Measurements from ENCODE around the gene RAP1GAP.

RAP1GAP gene

DNA sequence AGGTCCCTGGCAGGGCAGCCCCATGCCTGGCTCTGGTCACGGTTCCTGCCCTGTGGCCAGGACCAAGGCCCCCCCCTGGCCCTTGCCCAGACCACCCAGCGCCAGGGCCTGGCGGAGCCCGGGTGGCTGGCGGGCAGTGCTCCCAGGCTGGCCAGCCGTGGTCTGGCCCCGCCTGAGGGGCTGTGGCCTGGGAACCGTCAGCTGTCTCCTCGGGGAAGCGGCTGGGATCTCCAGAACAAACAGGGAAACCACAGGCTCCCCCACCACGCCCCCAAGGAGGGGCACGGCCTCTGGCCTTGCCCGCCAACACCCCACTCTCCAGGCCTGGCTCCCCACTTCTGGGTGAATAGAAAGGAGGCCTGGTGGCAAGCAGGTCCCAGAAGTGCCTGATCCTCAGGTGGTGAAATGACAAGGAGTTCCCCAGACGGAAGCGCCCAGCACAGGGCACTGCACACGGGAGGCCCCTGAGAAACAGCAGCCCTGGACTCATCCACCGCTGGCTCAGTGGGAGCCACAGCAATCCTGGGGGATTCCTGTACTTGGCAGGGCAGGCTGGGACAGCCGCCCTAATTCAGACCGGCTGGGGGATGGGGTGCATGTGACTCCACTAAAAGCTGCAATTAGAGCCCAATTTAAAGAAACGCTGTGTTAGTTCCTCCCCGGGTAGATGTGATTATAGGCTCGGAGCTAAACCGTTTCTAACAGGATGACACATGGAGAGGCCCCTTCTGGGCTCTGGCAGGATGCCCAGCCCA lies 78.9 kb downstream of the RAP1GAP start:
- DNase-seq (ENCODE audit: low read depth) = no peak

DNA sequence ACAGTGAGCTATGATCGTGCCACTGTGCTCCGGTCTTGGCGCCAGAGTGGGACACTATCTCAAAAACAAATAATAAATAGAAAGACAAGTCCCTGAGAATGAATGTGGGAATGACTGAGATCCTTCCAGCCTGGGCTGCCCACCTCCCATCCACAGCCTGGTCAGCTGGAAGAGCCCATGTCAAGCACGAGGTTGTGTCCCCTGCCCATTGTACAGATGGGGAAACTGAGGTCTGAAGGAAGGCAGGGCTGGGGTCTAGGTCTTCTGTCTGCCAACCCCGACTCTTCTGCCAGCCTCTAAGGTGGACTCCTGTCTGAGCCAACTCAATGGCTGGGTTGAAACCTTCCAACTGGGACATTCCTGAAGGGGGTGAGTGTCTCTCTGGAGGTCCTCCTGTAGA lies 79.5 kb downstream of the RAP1GAP start:
- DNase-seq (ENCODE audit: low read depth) = no peak

DNA sequence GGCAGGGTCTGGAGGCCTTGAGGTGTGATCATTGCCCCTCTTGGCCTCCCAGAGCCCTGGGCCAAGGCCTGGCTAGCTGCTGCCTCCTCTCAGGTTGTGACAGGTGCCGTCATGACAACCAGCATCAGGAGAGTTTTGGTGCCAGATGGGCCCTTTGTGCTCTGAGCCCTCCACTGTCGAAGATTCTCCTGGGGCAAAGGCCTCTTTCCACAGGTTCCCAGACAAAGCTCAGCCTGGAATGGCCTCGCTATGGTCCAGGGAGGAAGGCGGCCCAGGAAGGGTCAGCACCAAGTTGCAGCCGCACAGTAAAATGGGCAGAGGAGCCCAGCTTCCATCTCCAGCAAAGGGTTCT lies 81.6 kb downstream of the RAP1GAP start:
- DNase-seq (ENCODE audit: low read depth) = no peak

DNA sequence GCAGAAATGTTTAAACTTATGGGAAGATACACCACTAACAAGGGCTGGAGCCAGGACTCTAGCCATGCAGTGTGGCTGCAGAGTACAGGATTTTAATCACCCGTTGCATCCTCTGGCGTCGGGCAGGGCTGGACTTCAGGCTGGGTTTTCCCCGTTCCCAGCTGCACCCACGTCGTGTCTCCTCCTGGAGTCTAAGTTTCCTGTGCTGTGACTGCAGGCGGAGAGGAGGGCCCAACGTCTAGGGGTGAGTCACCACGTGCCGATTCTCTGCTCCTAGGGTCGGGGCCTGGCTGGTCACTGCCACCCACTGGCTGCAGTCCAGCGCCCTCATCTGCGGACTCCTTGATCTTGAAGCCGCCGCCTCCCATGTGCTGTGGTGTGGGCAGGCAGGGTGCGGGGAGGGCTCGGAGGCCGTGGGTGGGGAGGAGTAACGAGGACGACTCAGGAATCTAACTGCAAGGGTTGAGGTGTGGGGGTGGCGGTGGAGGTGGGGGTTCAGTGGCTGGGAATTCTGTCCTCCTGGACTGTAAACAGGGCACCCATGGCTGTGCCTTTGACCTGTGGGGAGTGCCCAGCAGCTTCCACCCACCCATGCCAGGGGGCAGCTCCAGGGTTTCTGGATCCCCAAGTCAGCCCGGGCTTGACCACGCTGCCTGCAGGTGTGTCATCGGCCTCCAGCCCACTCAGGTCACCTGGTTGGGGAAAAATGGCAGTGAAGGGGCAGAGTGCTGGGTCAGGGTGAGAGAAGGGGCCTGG lies 82.1 kb downstream of the RAP1GAP start:
- DNase-seq (ENCODE audit: low read depth) = no peak

DNA sequence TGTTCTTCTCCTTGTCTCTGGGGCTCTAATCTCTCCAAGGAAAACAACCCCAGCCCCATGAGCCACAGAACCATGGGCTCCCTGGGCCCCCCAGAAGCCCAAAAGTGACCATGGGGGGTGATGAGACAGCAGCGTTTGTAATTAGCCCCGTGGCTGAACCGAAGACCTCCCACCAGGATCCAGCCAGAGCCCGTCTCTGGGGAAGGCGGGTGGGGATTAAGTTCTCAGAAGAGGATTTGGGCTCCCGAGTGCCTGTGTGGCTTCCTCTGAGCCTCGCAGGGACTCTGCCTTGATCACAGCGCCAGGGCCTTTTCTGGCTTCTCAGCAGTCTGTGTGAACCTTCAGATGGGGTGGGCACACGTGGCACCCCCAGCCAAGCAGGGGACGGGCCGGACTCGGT lies 82.9 kb downstream of the RAP1GAP start:
- DNase-seq (ENCODE audit: low read depth) = no peak

DNA sequence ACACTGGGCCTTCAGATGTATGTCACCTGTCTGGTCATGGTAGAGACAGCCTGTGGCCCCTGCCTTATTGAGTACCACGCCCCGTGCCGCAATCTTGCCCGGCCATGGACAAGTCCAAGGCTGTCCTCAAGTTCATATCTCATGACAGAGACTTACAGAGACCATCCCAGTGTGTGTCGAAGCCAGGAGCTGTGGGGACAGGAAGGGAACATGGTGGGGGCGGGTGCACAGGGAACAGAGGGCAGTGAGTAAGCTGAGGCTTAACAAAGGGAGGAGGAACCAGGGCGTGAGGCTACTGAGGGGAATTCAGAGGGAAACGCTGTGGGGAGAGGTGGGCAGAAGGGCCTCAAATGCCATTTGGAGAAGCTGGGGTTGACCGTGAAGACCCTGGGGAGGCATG lies 84.1 kb downstream of the RAP1GAP start:
- no peak for DNase-seq (ENCODE audit: low read depth)

DNA sequence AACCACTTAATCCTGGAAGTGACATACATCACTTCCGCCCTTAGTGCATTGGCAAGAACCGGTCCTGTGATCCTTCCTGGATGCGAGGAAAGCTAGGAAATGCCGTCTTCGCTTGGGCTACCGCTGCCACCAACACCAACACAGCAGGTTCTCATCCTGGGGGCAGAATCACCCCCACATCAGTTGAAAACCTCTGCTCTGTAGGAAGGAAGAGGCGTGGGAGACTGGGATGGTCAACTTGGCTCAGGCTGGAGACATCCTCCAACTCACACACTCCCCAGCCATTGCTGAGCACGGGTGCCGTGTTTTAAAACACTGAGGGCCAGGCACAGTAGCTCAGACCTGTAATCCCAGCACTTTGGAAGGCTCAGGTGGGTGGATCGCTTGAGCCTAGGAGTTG lies 85.1 kb downstream of the RAP1GAP start:
- DNase-seq (ENCODE audit: low read depth) = no peak

DNA sequence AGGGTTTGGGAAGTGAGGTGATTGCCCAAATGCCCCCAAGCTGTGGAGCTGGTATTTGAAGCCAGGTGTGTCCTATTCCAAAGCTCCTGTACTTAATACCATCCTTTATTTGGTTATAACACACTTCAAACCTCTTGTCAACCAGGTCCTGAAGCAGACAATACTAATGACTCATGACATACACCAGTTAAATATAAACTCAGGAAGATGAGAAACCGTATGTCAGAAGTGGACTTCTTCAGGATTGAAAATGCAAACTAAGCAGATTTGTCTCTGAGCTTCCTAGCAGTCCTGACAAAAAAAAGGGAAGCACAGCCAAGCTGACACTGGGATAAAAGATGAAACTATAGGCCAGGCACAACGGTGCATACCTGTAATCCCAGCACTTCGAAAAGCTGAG lies 89.4 kb downstream of the RAP1GAP start:
- DNase-seq (ENCODE audit: low read depth) = no peak

DNA sequence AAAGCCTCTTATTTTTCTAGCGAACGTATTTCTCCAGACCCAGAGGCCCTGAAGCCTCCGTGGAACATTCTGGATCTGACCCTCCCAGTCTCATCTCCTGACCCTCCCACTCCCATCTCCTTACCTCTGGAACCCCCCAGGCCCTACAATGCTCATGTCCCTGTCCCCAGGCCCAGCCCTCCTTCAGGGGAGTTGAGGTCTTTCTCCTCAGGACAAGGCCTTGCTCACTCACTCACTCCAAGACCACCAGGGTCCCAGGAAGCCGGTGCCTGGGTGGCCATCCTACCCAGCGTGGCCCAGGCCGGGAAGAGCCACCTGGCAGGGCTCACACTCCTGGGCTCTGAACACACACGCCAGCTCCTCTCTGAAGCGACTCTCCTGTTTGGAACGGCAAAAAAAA lies 91.2 kb downstream of the RAP1GAP start:
- no peak for DNase-seq (ENCODE audit: low read depth)

DNA sequence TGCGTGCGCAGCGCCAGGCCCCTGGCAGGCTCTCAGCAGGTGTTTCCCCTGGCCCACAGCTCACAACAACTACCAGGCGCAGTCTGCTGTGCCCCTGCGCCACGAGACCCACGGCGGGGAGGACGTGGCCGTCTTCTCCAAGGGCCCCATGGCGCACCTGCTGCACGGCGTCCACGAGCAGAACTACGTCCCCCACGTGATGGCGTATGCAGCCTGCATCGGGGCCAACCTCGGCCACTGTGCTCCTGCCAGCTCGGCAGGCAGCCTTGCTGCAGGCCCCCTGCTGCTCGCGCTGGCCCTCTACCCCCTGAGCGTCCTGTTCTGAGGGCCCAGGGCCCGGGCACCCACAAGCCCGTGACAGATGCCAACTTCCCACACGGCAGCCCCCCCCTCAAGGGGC lies 91.8 kb downstream of the RAP1GAP start:
- DNase-seq (ENCODE audit: low read depth) = no peak

DNA sequence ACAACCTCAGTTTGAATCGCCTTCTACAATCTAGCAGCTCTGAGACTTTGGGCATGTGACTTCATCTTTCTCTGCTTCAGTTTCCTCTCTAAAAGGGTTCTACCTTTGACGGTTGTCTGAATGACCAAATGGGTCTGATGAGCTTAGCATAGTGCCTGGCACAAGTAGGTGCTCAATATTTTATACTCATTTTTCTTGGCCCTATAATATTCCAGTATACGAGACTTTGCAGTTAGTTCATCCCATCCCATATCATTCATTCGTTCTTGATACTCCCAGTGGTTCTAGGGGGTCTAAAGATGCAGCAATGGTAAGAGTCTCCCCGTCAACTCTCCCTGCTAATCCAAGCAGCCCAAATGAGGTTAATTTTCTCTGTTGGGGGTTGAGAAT lies 92.4 kb downstream of the RAP1GAP start:
- DNase-seq (ENCODE audit: low read depth) = no peak

DNA sequence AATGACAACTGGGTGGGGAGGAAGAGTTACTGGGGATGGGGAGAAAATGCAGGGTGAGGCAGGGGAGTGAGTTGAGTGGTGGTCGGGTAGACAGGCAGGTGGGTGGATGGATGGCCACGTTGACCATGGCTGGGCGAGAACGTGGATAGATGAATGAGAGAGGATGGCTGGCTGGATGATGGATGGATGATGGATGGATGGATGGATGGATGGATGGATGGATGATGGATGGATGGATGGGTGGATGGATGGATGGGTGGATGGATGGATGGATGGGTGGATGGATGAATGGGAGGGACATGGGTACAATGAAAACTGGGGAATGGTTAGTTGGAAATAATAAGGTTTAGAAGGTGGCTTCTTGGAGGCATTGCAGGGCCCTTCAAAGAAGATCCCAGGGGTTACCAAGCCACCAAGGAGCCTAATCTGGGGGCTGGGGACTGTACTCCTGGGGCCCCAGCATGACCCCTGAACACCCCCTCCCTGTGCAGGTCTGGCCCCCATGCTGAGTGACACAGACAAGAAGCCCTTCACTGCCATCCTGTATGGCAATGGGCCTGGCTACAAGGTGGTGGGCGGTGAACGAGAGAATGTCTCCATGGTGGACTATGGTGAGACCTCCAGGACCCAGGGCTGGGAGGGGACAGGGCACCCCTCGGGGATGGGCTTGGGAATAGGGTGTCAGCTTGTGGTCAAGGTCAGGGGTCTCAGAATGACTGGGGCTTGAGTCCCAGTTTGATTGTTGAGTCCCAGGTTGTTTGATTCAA lies 92.9 kb downstream of the RAP1GAP start:
- no peak for DNase-seq (ENCODE audit: low read depth)

DNA sequence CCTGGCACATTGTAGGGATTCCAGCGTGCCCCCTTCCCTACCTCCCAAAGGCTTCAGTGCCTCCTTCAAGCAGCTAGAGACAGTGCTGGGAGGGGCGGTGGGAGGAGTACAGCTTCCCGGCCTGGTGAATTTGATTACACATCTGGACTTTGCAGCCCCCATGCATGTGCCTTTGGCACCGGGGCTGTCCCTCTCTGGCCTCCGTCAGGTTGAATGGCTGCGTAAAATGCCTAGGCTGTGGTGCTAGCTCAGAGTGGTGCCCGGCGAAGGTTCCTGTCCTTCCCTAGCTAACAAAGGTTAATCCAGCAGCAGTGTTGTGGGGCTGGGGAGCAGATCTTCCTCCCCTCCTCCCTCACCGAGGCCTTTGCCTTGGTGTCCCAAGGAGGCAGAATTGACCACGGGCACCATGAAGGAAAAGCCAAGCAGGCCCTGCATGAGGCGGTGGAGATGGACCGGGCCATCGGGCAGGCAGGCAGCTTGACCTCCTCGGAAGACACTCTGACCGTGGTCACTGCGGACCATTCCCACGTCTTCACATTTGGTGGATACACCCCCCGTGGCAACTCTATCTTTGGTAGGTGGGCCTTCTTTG lies 93.7 kb downstream of the RAP1GAP start:
- DNase-seq (ENCODE audit: low read depth) = no peak

DNA sequence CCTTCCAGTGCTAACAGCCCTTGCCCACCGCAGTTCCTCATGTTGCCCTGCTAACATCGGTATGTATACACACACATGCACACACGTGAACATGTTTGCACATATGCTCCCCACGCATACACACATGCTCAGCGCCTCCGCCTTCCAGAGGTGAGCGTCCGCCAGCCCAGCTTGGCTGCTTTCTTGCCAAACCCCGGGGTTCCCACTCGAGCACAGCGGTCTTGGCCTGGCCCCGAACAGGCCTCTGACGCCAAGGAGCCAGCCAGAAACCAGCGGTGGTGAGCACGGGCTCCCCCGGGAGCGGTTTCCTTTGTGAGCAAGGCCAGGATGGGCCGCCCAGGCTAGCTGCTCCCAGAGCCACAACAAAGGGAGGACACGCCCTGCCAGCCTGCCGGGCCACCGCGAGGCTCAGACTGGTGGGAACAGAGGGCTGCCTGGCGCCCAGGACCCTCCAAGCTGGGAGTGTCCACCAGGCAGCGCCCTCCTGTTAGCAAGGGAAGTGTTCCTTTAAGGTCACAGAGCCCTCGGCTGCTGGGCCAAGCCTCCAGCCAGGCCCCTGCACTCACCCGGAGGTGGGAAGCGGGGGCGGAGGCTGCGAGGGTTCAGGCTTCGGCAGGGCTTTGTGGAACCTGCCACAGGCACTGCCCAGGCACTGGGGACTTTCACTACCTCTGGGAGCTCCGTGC lies 94.5 kb downstream of the RAP1GAP start:
- no peak for DNase-seq (ENCODE audit: low read depth)

DNA sequence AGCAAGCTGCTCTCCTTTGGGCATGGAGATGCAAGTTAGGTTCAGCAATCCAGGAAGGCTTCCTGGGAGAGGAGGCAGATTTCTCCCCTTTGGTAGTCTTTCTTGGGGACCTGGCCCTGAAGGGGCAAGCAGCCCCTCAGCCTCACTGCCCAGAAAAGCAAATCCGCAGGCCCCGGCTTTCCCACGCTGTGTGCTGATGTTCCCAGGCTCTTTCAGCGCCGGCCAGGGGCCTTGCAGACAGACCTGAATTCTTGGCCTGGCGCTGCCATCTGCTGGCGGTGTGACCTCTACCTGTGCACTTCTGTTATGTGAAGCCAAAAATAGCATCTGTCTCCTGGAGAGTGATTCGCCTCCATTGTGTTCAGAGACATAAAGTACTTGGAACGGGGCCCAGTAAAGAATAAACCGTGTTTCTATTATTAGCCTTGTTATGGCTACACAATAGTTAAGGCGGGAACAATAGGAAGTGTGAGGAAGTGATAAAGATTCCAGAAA lies 95.1 kb downstream of the RAP1GAP start:
- DNase-seq (ENCODE audit: low read depth) = no peak

DNA sequence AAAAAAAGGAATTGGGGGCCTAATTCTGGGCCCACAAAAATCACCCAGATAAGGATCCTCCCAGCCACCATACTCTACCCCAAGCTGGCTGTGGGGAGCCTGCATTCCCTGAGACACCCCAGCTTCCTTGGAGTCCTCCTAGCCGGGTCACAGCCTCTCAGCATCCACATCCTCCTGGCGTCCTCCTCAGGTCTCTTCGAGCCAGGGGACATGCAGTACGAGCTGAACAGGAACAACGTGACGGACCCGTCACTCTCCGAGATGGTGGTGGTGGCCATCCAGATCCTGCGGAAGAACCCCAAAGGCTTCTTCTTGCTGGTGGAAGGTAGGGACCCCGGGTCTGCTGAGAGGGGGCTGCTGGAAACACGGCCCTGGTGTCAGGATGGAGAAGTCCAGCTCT lies 95.7 kb downstream of the RAP1GAP start:
- no peak for DNase-seq (ENCODE audit: low read depth)

DNA sequence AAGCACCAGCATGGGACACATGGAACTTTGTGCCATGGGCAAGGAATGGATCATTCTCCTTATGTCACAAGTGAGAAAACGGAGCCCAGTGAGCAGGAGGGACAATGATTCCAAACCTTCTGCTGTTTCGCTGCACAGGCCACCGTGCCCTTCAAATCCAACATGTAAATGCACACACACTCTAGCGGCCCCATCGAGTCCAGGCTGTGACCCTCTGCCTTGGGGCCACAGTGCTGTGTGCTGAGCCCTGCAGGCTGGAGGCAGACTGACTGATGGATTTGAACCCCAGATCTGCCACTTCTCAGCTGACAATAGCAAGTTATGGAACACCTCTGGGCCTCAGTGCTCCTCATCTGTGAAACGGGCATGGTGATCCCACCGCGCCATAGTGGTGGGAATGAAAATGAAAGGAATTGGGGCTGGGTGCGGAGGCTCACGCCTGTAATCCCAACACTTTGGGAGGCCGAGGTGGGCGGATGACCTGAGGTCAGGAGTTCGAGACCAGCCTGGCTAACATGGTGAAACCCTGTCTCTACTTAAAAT lies 96.4 kb downstream of the RAP1GAP start:
- no peak for DNase-seq (ENCODE audit: low read depth)

DNA sequence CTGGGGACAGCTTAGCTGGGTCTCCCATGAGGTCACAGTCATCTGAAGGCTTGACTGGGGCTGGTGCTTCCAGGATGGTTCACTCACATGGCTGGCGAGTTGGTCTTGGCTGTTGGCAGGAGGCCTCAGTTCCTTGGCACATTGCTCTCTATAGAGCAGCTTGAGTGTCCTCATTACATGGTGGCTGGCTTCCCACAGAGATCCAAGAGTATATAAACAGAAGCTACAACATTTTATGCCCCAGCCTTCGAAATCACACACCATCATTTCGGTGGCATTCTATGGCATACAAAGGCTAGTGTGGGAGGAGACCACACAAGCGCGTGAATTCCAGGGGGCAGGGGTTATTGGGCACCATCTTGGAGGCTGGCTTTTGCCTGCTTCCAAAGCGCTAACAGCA lies 96.9 kb downstream of the RAP1GAP start:
- no peak for DNase-seq (ENCODE audit: low read depth)

DNA sequence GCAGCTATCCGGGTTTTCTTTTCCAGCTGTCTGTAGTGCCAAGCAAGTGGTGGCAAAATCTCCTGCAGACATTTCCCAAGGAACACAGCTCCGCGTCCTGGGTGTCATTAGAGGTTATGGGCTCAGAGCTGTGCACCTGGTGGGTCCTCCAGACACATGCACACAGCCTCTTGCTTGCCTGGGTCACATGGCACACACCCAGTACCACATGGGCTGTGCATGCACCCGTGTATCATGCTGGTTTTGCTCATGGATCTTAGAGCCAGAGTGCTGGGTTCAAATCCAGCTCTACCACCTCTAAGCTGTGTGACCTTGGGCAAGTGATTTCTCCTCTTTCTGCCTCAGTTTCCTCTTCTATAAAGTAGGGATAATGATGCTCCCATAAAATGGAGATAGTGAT lies 98.3 kb downstream of the RAP1GAP start:
- DNase-seq (ENCODE audit: low read depth) = no peak

DNA sequence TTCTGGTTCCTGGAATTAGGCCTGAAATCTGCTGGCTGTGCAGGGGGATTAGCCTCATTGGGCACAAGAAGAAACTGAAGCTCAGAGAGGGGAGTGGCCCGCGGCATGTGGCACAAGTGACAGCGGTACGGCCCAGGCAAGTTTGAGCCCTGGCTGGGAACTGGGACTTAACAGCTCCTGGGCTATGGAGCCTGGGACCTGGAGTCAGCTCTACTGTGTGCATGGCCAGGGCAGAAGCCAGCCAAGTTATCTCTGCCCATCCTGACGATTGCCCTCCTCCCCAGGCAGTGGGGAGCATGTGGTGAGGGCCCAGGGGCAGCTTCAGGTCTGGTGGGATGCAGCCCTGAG lies 98.7 kb downstream of the RAP1GAP start:
- DNase-seq (ENCODE audit: low read depth) = no peak

DNA sequence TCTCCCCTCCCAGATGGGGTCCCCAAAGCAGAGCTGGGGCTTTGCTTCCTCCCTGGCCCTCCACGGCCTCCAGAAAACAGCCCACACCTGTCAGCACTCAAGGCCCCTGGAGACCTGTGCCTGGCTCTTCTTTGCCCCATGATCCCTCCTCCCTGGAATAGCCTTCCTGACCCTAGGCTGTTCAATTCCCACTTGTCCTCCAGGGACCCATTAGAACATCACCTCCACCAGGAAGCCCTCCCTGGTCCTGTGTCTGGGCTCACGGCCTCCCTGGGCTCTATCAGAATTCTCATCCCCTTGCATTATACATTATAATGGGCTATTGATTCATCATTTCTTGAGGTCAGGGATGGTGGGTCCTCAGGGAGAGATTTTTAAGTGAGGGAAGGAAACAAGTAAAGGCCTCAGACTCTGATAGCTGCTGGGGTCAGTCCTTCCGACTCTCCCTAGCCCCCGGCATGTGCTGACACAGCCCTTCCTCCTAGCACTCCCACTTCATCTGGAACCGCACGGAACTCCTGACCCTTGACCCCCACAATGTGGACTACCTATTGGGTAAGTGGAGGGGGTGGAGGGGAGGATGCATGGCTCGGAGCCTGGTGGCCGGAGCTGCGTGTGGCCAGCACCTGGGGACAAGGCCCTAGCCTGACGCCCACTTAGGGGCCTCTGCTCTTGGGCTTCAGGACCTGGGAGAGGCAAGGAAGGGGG lies 99.2 kb downstream of the RAP1GAP start:
- no peak for DNase-seq (ENCODE audit: low read depth)
